GM18502 (cell line): ENCODE data around the gene HHAT.

Source experiments
- ATAC-seq: cut with Tn5 transposase; IDR thresholded peaks from one replicate; pipeline ENCODE4 v1.9.1; 2021; ENCODE audit warnings: mild to moderate bottlenecking; ENCODE audit not compliant: unreplicated experiment, poor library complexity

HHAT gene

GRCh38 chr1:210692796-210693195 is 364.1 kb downstream of the HHAT start:
- no peak for ATAC-seq

GRCh38 chr1:210695026-210695425 is 366.3 kb downstream of the HHAT start:
- ATAC-seq, result no peak

- ATAC-seq, result peak; percentile 98
Measured at GRCh38 chr1:210696709-210697108, 368.0 kb downstream of the HHAT start.

- ATAC-seq, result peak; percentile 11
Measured at GRCh38 chr1:210697185-210697584, 368.5 kb downstream of the HHAT start.

- no peak for ATAC-seq
Measured at GRCh38 chr1:210698661-210699060, 370.0 kb downstream of the HHAT start.

- ATAC-seq, result no peak
Measured at GRCh38 chr1:210700083-210700482, 371.4 kb downstream of the HHAT start.

GRCh38 chr1:210700511-210700910 is 371.8 kb downstream of the HHAT start:
- ATAC-seq, result no peak

- no peak for ATAC-seq
Measured at GRCh38 chr1:210702506-210702905, 373.8 kb downstream of the HHAT start.

- no peak for ATAC-seq
Measured at GRCh38 chr1:210703593-210703992, 374.9 kb downstream of the HHAT start.

- no peak for ATAC-seq
Measured at GRCh38 chr1:210705086-210705485, 376.4 kb downstream of the HHAT start.

- no peak for ATAC-seq
Measured at GRCh38 chr1:210706246-210706645, 377.5 kb downstream of the HHAT start.

- ATAC-seq, result no peak
Measured at GRCh38 chr1:210707300-210708240, 378.9 kb downstream of the HHAT start.

GRCh38 chr1:210709701-210710100 is 381.0 kb downstream of the HHAT start:
- no peak for ATAC-seq

- ATAC-seq, result no peak
Measured at GRCh38 chr1:210711825-210712612, 383.3 kb downstream of the HHAT start.

- no peak for ATAC-seq
Measured at GRCh38 chr1:210715072-210715471, 386.4 kb downstream of the HHAT start.

- no peak for ATAC-seq
Measured at GRCh38 chr1:210722410-210723081, 393.8 kb downstream of the HHAT start.

- no peak for ATAC-seq
Measured at GRCh38 chr1:210723646-210724045, 394.9 kb downstream of the HHAT start.

GRCh38 chr1:210724768-210725167 is 396.1 kb downstream of the HHAT start:
- no peak for ATAC-seq
